SH-SY5Y (cell line): ENCODE measurements around the gene AGAP2.

Experiments used
- GATA2 ChIP-seq: IDR thresholded peaks from 2 replicates; pipeline ENCODE4 v1.6.1; 2011; ENCODE audit warnings: mild to moderate bottlenecking, low read depth, low read length
- GATA3 ChIP-seq: IDR thresholded peaks from 2 replicates; pipeline ENCODE4 v1.6.1; 2011; ENCODE audit warnings: low read depth, mild to moderate bottlenecking, low read length, moderate library complexity

DNA sequence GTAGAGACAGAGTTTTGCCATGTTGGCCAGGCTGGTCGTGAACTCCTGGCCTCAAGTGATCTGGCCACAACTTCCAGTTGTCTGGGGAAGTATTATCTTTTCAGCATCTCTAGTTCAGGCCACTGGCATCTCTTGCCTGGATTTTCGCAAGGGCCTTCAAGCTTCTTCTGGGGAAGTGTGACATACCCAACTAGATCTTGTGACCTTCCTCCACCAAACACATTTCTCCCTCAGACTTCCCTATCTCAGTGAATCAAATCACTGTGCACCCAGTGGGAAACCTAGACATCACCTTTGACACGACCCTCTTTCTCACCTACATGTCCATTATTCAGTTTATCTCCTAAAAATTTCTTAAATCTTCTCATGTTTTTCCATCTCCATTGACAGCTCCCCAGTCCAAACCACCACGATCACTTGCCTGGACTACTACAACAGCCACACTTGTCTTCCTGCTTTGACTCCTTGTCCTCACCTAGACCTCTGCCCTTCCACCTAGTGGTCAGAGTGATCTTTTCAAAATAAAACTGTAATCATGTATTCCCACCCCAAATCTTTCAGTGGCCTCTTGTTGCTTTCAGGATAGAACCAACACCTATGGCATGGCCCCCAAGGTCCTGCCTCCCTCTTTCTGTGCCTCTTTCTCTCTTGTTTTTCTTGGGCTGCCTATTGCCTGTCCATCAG, 37.2 kb upstream of the AGAP2 start:
- TF ChIP-seq GATA2 (no peak), GATA3 (no peak)
